Measurements from ENCODE around the gene DCPS.

The DCPS gene

GRCh38 chr11:126262216-126262615 is 41.6 kb upstream of the DCPS start:
- no peak for DNase-seq
- Histone ChIP-seq H3K27me3 (no peaks in the 10 kb centered on the region), H3K36me3 (peaks cover 73% of the 10 kb centered on the region), H3K4me1 (no peaks in the 10 kb centered on the region), H3K4me3 (ENCODE audit: low read depth, low read length) (no peak overlapping the region), H3K9me3 (no peaks in the 10 kb centered on the region)
- TF ChIP-seq CTCF (IDR thresholded peaks at IDR 0.05; ENCODE audit: low read depth, low read length), result no peak

GRCh38 chr11:126263489-126263888 is 40.4 kb upstream of the DCPS start:
- TF ChIP-seq CTCF (IDR thresholded peaks at IDR 0.05; ENCODE audit: low read depth, low read length), result no peak
- H3K36me3 ChIP-seq, result peaks cover 69% of the 10 kb centered on the region
- no peak overlapping the region for H3K4me3 ChIP-seq (ENCODE audit: low read depth, low read length)
- no peak for DNase-seq
- H3K27me3 ChIP-seq, result no peaks in the 10 kb centered on the region
- H3K9me3 ChIP-seq, result no peaks in the 10 kb centered on the region
- no peaks in the 10 kb centered on the region for H3K4me1 ChIP-seq

GRCh38 chr11:126265811-126266210 is 38.0 kb upstream of the DCPS start:
- DNase-seq, result no peak
- peaks cover 66% of the 10 kb centered on the region for H3K36me3 ChIP-seq
- no peaks in the 10 kb centered on the region for H3K27me3 ChIP-seq
- H3K4me3 ChIP-seq (ENCODE audit: low read depth, low read length), result no peak overlapping the region
- H3K4me1 ChIP-seq, result no peaks in the 10 kb centered on the region
- H3K9me3 ChIP-seq, result no peaks in the 10 kb centered on the region
- TF ChIP-seq CTCF (IDR thresholded peaks at IDR 0.05; ENCODE audit: low read depth, low read length), result peak; percentile 25; the same call in 1 of the 2 replicates

- Histone ChIP-seq H3K4me3 (ENCODE audit: low read depth, low read length) (peak overlapping the region; percentile 92), H3K36me3 (peaks cover 49% of the 10 kb centered on the region), H3K9me3 (no peaks in the 10 kb centered on the region), H3K4me1 (no peaks in the 10 kb centered on the region), H3K27me3 (no peaks in the 10 kb centered on the region)
- no peak for DNase-seq
- TF ChIP-seq CTCF (IDR thresholded peaks at IDR 0.05; ENCODE audit: low read depth, low read length), result no peak
Observed at GRCh38 chr11:126267650-126268049, 36.2 kb upstream of the DCPS start.

- Histone ChIP-seq H3K4me1 (no peaks in the 10 kb centered on the region), H3K4me3 (ENCODE audit: low read depth, low read length) (peak overlapping the region; percentile 92), H3K36me3 (peaks cover 48% of the 10 kb centered on the region), H3K9me3 (no peaks in the 10 kb centered on the region), H3K27me3 (no peaks in the 10 kb centered on the region)
- DNase-seq, result no peak
- no peak for TF ChIP-seq CTCF (IDR thresholded peaks at IDR 0.05; ENCODE audit: low read depth, low read length)
Observed at GRCh38 chr11:126268361-126268707, 35.5 kb upstream of the DCPS start.

GRCh38 chr11:126268708-126269579 is 34.9 kb upstream of the DCPS start, which contains the start of the genes FOXRED1 and SRPRA:
Gene FOXRED1, plus strand, starts transcription at chr11:126269154. Its CDS starts 53 bp downstream, at chr11:126269207.
Gene SRPRA, minus strand, starts transcription at chr11:126268895. Its CDS starts 91 bp downstream, at chr11:126268804.
- no peak for TF ChIP-seq CTCF (IDR thresholded peaks at IDR 0.05; ENCODE audit: low read depth, low read length)
- no peaks in the 10 kb centered on the region for H3K27me3 ChIP-seq
- H3K9me3 ChIP-seq, result no peaks in the 10 kb centered on the region
- H3K4me1 ChIP-seq, result no peaks in the 10 kb centered on the region
- peaks cover 48% of the 10 kb centered on the region for H3K36me3 ChIP-seq
- H3K4me3 ChIP-seq (ENCODE audit: low read depth, low read length), result peak within 1 kb of the TSS; percentile 92
- peak; percentile 100 for DNase-seq

All from BE2C (cell line).